ENCODE results near the gene ARL13A. TPM values are rescaled to one million over a fixed set of nuclear protein-coding genes. Genes with fewer than 3 reads are reported as not detected.
"Not testable (repeated sequence)": the region's sequence is repeated elsewhere in the genome, so short reads cannot be mapped to it uniquely, and the experiment has no call there.

ARL13A gene
- total RNA-seq, 1 experiment from 2014 or later, result not detected

GRCh38 chrX:100999451-100999850, 29.9 kb downstream of the ARL13A start:
- no peak for DNase-seq
- BruUV-seq (replicated peaks), result no TSS peak
- TF ChIP-seq CTCF (IDR thresholded peaks at IDR 0.05; ENCODE audit: insufficient read depth in 1 of 2, low read depth in 1 of 2, low read length in 1 of 2, severe bottlenecking in 1 of 2, unreplicated experiment in 1 of 2), result no peak
- ChIA-PET CTCF (no interaction called here), POLR2A (no interaction called here)
- H3K36me3 Mint-ChIP-seq (ENCODE audit: insufficient read depth, unreplicated experiment), result no peaks in the 10 kb centered on the region
- no peak overlapping the region for H3K27ac Mint-ChIP-seq (ENCODE audit: unreplicated experiment)
- H3K27me3 Mint-ChIP-seq (ENCODE audit: insufficient read depth, unreplicated experiment), result no peaks in the 10 kb centered on the region
- peaks cover 2% of the 10 kb centered on the region for H3K4me1 Mint-ChIP-seq (ENCODE audit: low read depth, unreplicated experiment)
- Histone ChIP-seq H3K36me3 (ENCODE audit: control insufficient read depth, insufficient read depth, low read length) (no peaks in the 10 kb centered on the region), H3K4me3 (ENCODE audit: low read depth, low read length) (no peak overlapping the region), H3K9me3 (no peaks in the 10 kb centered on the region), H3K27me3 (replicated peaks; ENCODE audit: control insufficient read depth, insufficient read depth, low read length) (no peaks in the 10 kb centered on the region), H3K4me1 (peaks cover 6% of the 10 kb centered on the region; the same call in 1 of the 2 replicates)
- no peak overlapping the region for H3K4me3 Mint-ChIP-seq (ENCODE audit: unreplicated experiment)
- intact Hi-C loops (cut with micrococcal nuclease; ENCODE audit: unreplicated experiment), result no loop called here
- H3K9me3 Mint-ChIP-seq (ENCODE audit: unreplicated experiment), result no peaks in the 10 kb centered on the region

- H3K36me3 Mint-ChIP-seq (ENCODE audit: insufficient read depth, unreplicated experiment), result peaks cover 25% of the 10 kb centered on the region
- H3K4me1 Mint-ChIP-seq (ENCODE audit: low read depth, unreplicated experiment), result no peaks in the 10 kb centered on the region
- intact Hi-C loops (cut with micrococcal nuclease; ENCODE audit: unreplicated experiment), result no loop called here
- H3K9me3 Mint-ChIP-seq (ENCODE audit: unreplicated experiment), result no peaks in the 10 kb centered on the region
- H3K27ac Mint-ChIP-seq (ENCODE audit: unreplicated experiment), result no peak overlapping the region
- POLR2A ChIA-PET, result no interaction called here
- H3K27me3 Mint-ChIP-seq (ENCODE audit: insufficient read depth, unreplicated experiment), result no peaks in the 10 kb centered on the region
- Histone ChIP-seq H3K36me3 (ENCODE audit: control insufficient read depth, insufficient read depth, low read length) (no peaks in the 10 kb centered on the region), H3K4me1 (no peaks in the 10 kb centered on the region), H3K27me3 (replicated peaks; ENCODE audit: control insufficient read depth, insufficient read depth, low read length) (no peaks in the 10 kb centered on the region), H3K9me3 (no peaks in the 10 kb centered on the region), H3K4me3 (ENCODE audit: low read depth, low read length) (no peak overlapping the region)
- DNase-seq, result no peak
- H3K4me3 Mint-ChIP-seq (ENCODE audit: unreplicated experiment), result no peak overlapping the region
- BruUV-seq (replicated peaks), result no TSS peak
- no peak for TF ChIP-seq CTCF (IDR thresholded peaks at IDR 0.05; ENCODE audit: insufficient read depth in 1 of 2, low read depth in 1 of 2, low read length in 1 of 2, severe bottlenecking in 1 of 2, unreplicated experiment in 1 of 2)
- CTCF ChIA-PET, result no interaction called here
Observed at GRCh38 chrX:101009090-101009489, 39.6 kb downstream of the ARL13A start.

- H3K36me3 Mint-ChIP-seq (ENCODE audit: insufficient read depth, unreplicated experiment), result peaks cover 10% of the 10 kb centered on the region
- intact Hi-C loops (cut with micrococcal nuclease; ENCODE audit: unreplicated experiment); H3K9me3 Mint-ChIP-seq (ENCODE audit: unreplicated experiment); BruUV-seq (replicated peaks); H3K27me3 ChIP-seq (replicated peaks; ENCODE audit: control insufficient read depth, insufficient read depth, low read length); H3K4me1 Mint-ChIP-seq (ENCODE audit: low read depth, unreplicated experiment); H3K27ac Mint-ChIP-seq (ENCODE audit: unreplicated experiment); H3K27me3 Mint-ChIP-seq (ENCODE audit: insufficient read depth, unreplicated experiment); H3K4me1 ChIP-seq; POLR2A ChIA-PET; H3K4me3 ChIP-seq (ENCODE audit: low read depth, low read length); H3K4me3 Mint-ChIP-seq (ENCODE audit: unreplicated experiment); DNase-seq; CTCF ChIA-PET; H3K9me3 ChIP-seq; H3K36me3 ChIP-seq (ENCODE audit: control insufficient read depth, insufficient read depth, low read length): not testable (repeated sequence)
Observed at GRCh38 chrX:101012031-101012430, 42.5 kb downstream of the ARL13A start.

- no peaks in the 10 kb centered on the region for H3K27me3 ChIP-seq (replicated peaks; ENCODE audit: control insufficient read depth, insufficient read depth, low read length)
- DNase-seq, result no peak
- BruUV-seq (replicated peaks), result no TSS peak
- H3K27ac Mint-ChIP-seq (ENCODE audit: unreplicated experiment), result no peak overlapping the region
- H3K36me3 ChIP-seq (ENCODE audit: control insufficient read depth, insufficient read depth, low read length), result no peaks in the 10 kb centered on the region
- peaks cover 18% of the 10 kb centered on the region for H3K36me3 Mint-ChIP-seq (ENCODE audit: insufficient read depth, unreplicated experiment)
- H3K27me3 Mint-ChIP-seq (ENCODE audit: insufficient read depth, unreplicated experiment), result no peaks in the 10 kb centered on the region
- ChIA-PET POLR2A (no interaction called here), CTCF (no interaction called here)
- H3K9me3 Mint-ChIP-seq (ENCODE audit: unreplicated experiment), result no peaks in the 10 kb centered on the region
- TF ChIP-seq CTCF (IDR thresholded peaks at IDR 0.05; ENCODE audit: insufficient read depth in 1 of 2, low read depth in 1 of 2, low read length in 1 of 2, severe bottlenecking in 1 of 2, unreplicated experiment in 1 of 2), result no peak
- no peaks in the 10 kb centered on the region for H3K4me1 ChIP-seq
- H3K9me3 ChIP-seq, result no peaks in the 10 kb centered on the region
- no peak overlapping the region for H3K4me3 ChIP-seq (ENCODE audit: low read depth, low read length)
- no peaks in the 10 kb centered on the region for H3K4me1 Mint-ChIP-seq (ENCODE audit: low read depth, unreplicated experiment)
- intact Hi-C loops (cut with micrococcal nuclease; ENCODE audit: unreplicated experiment), result no loop called here
- no peak overlapping the region for H3K4me3 Mint-ChIP-seq (ENCODE audit: unreplicated experiment)
Observed at GRCh38 chrX:101022020-101022419, 52.5 kb downstream of the ARL13A start.

All from Caco-2 (cell line).